Thoracic aorta (tissue), 2 donors: Measurements from ENCODE around the gene RBM47. TPM values are rescaled to one million over a fixed set of nuclear protein-coding genes. Genes with fewer than 3 reads are reported as not detected.

ENCODE experiments used
- ATAC-seq: fragments of 150-250 bp; one replicate; pipeline ENCODE4 v1.8.0; 2017; ENCODE audit warnings: low read depth; ENCODE audit not compliant: insufficient number of reproducible peaks, low FRiP score
- DNase-seq: peaks from one replicate; pipeline ENCODE4 v3.0.0-alpha.2; 2020; ENCODE audit warnings: low spot score
- H3K27ac ChIP-seq, 2 donors: fragments of 200-600 bp; sonication (generic); 1 replicate in 1 of 2; 2 replicates in 1 of 2; pipeline ENCODE4 v1.5.1; 2016; ENCODE audit warnings: mild to moderate bottlenecking in 2 of 2, moderate library complexity in 2 of 2
- H3K27me3 ChIP-seq: fragments of 200-600 bp; sonication (generic); replicated peaks from 2 replicates; pipeline ENCODE4 v1.6.0; 2016; ENCODE audit warnings: mild to moderate bottlenecking; ENCODE audit not compliant: insufficient read depth
- H3K36me3 ChIP-seq: fragments of 200-600 bp; sonication (generic); one replicate; pipeline ENCODE4 v1.5.1; 2016
- H3K4me1 ChIP-seq, 2 donors: fragments of 200-600 bp; sonication (generic); 1 replicate in 1 of 2; 2 replicates in 1 of 2; pipeline versions ENCODE4 v1.5.1 to v1.6.0; 2016; ENCODE audit warnings: low read depth in 2 of 2, mild to moderate bottlenecking in 1 of 2; ENCODE audit not compliant: control insufficient read depth in 1 of 2
- H3K4me3 ChIP-seq: fragments of 200-600 bp; sonication (generic); 2 replicates; pipeline ENCODE4 v1.5.1; 2016; ENCODE audit warnings: mild to moderate bottlenecking
- H3K9me3 ChIP-seq: fragments of 200-600 bp; sonication (generic); 2 replicates; pipeline ENCODE4 v1.5.1; 2016
- CTCF ChIP-seq: fragments of 200-600 bp; sonication (generic); IDR thresholded peaks from one replicate; pipeline ENCODE4 v1.5.1; 2019; ENCODE audit warnings: antibody characterized with exemption
- total RNA-seq, 2 donors: library from RNA; depleted of rRNA; stranded (reverse); fragments of >200 nt; gene quantifications; one replicate each; pipeline versions ENCODE4 v1.1.0 to v1.2.3, GENCODE V29; 2016

The RBM47 gene
- total RNA-seq, 2 donors from 2014 or later, result 31.5 to 56.7 TPM

GRCh38 chr4:40594261-40595178 is 35.1 kb downstream of the RBM47 start:
- H3K36me3 ChIP-seq, result no peaks in the 10 kb centered on the region
- no peaks in the 10 kb centered on the region for H3K27me3 ChIP-seq
- ATAC-seq (no peak), DNase-seq (no peak)
- H3K27ac ChIP-seq, result no peak overlapping the region
- H3K4me1 ChIP-seq, result no peaks in the 10 kb centered on the region
- no peak for TF ChIP-seq CTCF
- no peaks in the 10 kb centered on the region for H3K9me3 ChIP-seq
- H3K4me3 ChIP-seq, result no peak overlapping the region

DNA sequence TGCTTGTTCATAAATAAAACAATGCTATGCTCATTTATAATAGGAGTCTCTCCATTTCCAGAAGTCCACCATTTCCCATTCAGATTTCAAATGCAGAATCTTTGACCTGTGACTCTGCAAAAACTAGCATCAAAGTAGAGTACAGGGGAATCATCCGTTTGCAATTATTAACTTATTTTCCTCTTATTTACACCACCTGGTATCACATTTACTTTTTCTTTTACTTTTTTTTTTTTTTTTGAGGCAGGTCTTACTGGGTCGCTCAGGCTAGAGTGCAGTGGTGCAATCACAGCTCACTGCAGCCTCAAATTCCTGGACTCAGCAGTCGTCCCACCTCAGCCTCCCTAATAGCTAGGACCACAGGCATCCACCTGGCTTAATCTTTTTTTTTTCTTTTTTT is 37.6 kb downstream of the RBM47 start:
- H3K4me1 ChIP-seq, result no peaks in the 10 kb centered on the region
- no peak for TF ChIP-seq CTCF
- ATAC-seq, result no peak
- H3K4me3 ChIP-seq, result no peak overlapping the region
- DNase-seq, result no peak
- H3K27ac ChIP-seq, result no peak overlapping the region
- H3K9me3 ChIP-seq, result no peaks in the 10 kb centered on the region
- no peaks in the 10 kb centered on the region for H3K27me3 ChIP-seq
- H3K36me3 ChIP-seq, result no peaks in the 10 kb centered on the region

- Histone ChIP-seq H3K4me3 (no peak overlapping the region), H3K4me1 (no peaks in the 10 kb centered on the region), H3K36me3 (no peaks in the 10 kb centered on the region), H3K9me3 (no peaks in the 10 kb centered on the region), H3K27ac (no peak overlapping the region), H3K27me3 (no peaks in the 10 kb centered on the region)
- TF ChIP-seq CTCF, result no peak
- ATAC-seq (no peak), DNase-seq (no peak)
Measured at GRCh38 chr4:40587826-40588225, 41.8 kb downstream of the RBM47 start.

- DNase-seq, result no peak
- H3K4me3 ChIP-seq, result no peak overlapping the region
- H3K27me3 ChIP-seq, result no peaks in the 10 kb centered on the region
- H3K4me1 ChIP-seq, result no peaks in the 10 kb centered on the region
- no peaks in the 10 kb centered on the region for H3K36me3 ChIP-seq
- no peak for TF ChIP-seq CTCF
- H3K27ac ChIP-seq, result peak overlapping the region in 1 of 2 donors; percentile 38
- no peaks in the 10 kb centered on the region for H3K9me3 ChIP-seq
- ATAC-seq, result no peak
Measured at GRCh38 chr4:40587351-40587750, 42.3 kb downstream of the RBM47 start.

GRCh38 chr4:40586729-40587128 is 42.9 kb downstream of the RBM47 start:
- no peaks in the 10 kb centered on the region for H3K27me3 ChIP-seq
- ATAC-seq (no peak), DNase-seq (no peak)
- H3K27ac ChIP-seq, result peak overlapping the region in 1 of 2 donors; percentile 38
- H3K4me1 ChIP-seq, result no peaks in the 10 kb centered on the region
- H3K4me3 ChIP-seq, result no peak overlapping the region
- H3K9me3 ChIP-seq, result no peaks in the 10 kb centered on the region
- TF ChIP-seq CTCF, result no peak
- H3K36me3 ChIP-seq, result no peaks in the 10 kb centered on the region
